RPMI7951 (cell line): ENCODE data around the gene GID8. TPM values are rescaled to one million over a fixed set of nuclear protein-coding genes. Genes with fewer than 3 reads are reported as not detected.

Experiments
- DNase-seq: peaks from one replicate; pipeline ENCODE4 v3.0.0-alpha.2; 2012; ENCODE audit warnings: low read depth
- total RNA-seq: library from RNA; depleted of rRNA; stranded (reverse); fragments of >200 nt; shearing (Covaris generic); gene quantifications from 2 replicates; pipeline ENCODE4 v1.2.3, GENCODE V29; 2014

Gene GID8
- total RNA-seq, 1 experiment from 2014 or later: 25.4 TPM

- DNase-seq: no peak
Measured at GRCh38 chr20:62969179-62969760, 31.3 kb downstream of the GID8 start.

GRCh38 chr20:62969939-62970306 lies 32.0 kb downstream of the GID8 start:
- no peak for DNase-seq

DNA sequence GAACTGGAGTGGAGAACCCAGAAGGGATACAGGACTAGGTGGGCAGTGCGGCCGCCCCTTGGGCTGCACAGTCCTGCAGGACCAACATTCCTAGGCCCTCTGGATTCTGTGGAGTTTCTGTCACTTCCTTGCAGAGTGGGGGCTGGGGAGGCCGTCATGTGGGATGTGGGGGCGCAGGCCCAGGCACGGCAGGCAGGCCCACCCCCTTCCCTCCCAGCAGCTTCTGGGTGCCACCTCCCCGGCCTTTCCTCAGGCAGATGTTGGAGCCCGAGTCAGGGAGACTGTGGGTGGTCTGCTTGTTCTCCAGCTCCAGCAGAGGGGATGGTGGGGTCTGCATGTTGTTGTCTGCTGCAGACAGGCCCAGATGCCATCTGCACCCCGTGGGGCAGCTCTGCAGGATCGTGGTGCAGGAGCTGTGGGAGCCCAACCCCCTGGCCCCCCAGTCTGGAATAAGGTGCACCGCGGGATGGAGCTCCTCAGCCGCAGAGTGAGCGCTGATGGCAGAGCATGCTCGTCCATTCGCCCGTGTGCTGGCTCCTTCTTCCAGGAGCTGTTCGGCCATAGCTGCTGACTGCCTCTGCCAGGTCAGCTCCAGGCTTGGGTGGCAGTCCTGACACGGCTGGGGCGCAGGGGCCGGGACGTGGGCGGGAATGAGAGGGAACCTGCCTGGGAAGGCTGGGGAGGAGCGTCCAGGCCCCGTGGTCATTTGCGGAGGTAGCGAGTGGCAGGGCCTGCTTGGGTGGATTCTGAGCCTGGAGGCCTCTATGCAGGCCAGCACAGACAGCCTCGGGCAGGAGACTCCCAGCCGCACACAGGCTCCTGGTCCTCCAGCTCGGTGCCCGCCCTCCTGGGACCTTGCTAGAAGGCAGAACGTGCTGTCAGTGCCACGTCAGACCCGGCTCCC lies 32.6 kb downstream of the GID8 start:
- peak; percentile 13 for DNase-seq

DNA sequence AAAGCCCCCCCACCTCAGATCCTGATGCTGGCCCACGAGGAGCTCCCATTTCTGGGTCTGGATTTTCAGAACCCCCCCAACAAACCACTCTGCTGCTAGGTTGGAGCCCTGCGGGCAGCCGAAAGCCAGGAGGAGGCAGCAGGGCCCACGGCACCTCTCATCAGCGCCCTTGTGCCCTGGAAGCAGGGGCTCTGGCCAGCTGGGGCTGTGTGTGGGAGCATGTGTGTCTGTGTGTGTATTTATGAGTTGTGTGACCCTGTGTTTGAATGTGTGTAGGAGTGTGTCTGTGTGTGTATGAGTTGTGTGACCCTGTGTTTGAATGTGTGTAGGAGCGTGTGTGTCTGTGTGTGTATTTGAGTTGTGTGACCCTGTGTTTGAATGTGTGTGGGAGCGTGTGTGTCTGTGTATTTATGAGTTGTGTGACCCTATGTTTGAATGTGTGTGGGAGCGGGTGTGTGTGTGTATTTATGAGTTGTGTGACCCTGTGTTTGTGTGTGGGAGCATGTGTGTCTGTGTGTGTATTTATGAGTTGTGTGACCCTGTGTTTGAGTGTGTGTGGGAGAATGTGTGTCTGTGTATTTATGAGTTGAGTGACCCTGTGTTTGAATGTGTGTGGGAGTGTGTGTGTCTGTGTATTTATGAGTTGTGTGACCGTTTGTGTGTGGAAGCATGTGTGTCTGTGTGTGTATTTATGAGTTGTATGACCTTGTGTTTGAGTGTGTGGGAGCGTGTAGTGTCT lies 33.4 kb downstream of the GID8 start:
- DNase-seq: no peak

DNA sequence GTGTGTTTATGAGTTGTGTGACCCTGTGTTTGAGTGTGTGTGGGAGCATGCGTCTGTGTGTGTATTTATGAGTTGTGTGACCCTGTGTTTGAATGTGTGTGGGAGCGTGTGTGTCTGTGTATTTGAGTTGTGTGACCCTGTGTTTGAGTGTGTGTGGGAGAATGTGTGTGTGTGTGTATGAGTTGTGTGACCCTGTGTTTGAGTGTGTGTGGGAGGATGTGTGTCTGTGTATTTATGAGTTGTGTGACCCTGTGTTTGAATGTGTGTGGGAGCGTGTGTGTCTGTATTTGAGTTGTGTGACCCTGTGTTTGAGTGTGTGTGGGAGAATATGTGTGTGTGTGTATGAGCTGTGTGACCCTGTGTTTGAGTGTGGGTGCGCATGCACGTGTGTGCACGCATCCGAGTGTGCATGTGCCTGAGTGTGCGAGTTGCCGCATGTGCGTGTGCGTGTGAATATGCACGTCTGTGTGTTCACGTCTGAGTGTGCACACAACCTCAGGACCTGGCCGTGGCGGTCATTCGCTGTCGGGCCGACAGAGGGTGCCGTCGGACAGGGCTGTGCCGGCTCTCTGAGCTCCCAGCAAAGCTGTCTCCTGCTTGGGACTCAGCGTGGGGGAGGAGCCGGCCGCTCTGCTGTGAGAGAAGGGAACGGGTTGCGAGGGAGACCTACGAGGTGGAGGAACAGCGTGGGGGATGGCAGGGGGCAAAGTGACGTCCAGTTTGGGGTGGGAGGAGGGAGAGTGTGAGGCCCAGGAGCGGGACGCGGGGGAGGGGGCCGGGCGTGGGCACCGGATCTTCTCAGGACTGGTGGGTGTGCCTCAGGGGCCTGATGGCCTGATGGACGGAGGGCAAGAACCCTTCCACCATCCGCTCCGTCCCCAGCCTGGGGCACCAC lies 34.2 kb downstream of the GID8 start:
- DNase-seq: peak; percentile 75

DNA sequence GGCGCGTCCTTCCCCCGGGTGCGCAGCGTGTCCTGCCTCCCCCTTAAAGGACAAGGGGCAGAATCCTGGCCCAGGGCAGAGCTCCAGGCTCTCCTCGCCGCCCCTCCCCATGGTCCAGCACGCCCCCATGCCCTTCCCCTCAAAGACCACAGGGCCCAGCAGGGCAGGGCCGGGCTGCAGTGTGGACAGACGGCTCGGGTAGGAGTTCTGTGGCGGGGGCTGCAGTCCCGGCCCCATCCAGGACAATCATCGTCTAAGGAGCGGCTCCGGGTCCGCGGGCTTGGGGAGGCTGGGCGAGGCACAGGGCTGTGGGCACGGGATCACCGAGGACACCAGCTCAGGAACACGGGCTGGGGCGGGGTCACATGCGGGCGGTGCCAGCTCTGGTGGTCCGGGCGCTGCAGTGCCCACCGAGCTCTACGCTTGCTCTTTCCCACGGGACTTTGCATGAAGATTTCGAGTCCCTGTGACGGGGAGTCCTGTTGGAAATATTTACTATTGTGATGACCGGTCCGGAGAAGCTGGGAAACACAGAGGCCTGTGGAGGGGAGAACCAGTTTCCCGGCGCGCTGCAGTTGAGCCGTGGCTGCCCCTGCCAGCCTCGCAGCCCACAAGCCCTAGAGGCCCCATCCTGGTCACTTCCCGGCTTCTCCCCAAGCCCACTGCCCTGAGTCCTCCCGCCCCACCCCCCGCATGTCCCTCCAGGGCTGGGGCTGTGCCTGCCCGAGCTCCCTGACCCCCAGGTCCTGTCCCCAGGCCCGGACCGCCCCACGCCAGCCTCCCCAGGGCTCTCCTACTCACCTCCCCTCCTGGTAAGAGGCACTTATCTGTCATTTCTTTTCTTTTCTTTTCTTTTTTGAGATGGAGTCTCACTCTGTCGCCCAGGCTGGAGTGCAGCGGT lies 35.1 kb downstream of the GID8 start:
- DNase-seq: no peak

- DNase-seq: no peak
Measured at GRCh38 chr20:62975251-62975760, 37.4 kb downstream of the GID8 start.

DNA sequence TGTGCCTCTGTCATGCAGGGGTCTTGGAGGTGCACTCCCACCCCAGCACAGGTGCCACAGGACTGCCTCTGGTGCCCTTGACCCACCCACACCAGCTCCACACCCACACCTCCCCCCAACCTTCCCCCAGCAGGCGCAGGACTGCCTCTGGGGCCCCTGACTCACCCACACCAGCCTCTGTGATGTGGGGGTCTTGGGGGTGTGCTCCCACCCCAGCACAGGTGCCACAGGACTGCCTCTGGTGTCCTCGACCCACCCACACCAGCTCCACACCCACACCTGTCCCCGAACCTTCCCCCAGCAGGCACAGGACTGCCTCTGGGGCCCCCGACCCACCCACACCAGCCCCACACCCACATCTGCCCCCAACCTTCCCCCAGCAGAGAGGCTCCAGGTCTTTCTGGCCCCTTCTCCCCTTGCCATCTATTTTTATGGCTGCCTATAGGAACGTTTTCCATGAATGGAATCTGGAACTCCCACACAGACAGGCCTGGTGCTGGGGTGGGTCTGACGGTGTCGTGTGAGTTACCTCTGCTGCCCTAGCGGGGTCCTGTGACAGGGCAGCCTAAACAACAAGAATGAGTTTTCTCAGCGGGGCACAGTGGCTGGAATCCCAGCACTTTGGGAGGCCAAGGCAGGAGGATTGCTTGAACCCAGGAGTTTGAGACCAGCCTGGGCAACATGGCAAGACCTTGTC lies 38.0 kb downstream of the GID8 start:
- DNase-seq: no peak

DNA sequence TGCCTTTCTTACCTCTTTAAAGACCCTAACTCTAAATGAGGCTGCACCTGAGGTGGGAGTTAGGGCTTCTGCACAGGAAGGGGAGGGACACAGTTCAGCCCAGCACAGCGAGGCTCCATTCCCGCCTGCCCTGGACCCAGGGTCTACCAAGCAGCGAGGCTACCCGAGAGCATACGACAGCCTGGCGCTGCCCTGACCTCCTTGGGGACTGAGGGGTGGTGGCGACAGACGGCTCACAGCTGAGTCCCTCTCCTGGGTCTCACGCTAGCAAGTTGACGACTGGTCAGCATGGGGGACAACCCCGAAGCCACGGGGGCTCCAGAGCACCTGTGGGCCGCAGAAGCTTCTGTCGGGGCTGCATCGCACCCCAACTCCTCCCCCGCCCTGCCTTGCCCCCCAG lies 38.9 kb downstream of the GID8 start:
- no peak for DNase-seq

DNA sequence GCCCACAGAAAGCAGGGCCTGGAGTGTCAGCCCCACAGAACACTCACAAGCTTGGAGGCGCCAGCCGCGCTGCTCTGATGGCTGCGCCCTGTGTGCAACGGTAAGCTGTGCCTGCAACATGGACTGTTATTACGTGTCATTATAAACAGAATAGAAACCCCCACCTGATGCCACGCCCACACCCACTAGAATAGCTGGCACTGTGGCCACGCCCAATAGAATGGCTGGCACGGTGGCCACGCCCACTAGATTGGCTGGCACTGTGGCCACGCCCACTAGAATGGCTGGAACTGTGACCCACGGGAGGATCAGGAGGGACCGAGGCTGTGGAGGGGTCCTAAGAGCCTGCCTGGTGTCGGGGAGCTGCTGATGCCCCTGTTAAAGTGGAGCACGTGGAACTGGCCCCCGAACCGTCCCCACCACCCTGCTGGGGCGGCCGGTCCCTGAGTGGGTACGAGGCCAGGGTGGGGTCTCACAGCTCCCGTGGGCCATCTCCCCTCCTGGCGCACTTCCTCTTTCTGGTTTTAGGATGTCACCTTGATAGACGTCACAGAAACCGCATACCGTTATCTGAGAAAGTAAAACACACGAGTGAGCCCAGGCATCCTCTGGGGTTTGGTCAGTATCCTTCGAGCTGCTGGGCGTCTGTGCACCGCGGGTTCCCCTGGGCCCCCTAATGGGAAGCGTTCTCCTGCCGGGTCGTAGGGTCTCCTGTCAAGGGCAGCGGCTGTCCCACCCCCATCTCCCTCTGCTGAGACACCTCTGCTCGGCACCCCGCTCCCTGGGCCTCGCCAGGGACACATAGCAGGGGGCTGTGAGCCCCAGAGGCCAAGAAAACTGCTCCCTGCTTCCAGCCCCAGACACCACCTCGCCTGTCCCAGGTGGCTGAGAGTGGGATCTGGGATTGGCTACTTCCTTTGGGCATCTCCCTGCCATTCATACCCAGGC lies 39.9 kb downstream of the GID8 start:
- DNase-seq: no peak

DNA sequence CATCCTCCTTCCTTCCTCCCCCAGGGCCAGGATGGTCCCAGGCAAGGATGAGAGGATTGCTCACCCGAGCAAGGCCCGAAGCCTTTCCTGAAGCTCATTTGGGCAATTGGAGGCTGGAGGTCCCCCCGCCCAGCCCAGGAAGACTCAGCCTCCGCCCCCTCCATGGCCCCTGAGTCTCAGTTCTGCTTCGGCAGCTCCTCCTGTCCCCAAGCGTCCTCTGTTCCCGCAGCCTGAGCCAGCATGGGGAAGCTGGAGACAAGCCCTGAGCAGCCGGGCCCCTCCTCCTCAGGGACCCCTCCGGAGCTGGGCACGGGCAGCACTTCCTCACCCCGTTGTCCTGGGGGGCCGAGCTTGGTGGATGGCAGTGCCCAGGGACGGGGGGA lies 40.6 kb downstream of the GID8 start:
- DNase-seq: no peak

DNA sequence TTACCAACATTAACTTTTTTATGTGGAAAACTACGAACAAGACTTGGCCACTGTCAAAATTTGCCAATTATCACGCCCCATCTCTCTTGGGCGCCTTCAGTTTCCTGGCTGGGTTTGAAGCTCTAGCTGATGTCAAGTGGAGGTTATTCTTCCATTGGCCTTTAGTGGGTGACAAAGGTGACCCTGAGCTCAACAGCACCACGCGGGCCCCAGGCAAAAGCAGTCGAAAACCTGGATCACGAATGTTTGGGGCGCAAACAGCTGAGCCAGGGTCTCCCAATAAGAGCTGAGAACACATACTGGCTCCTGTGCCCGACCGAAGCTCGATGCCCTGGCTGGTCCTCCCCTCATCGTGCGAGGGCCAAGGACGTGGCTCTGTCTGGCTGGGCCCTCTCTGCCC lies 41.4 kb downstream of the GID8 start:
- DNase-seq: no peak

- DNase-seq: no peak
Measured at GRCh38 chr20:62979876-62980373, 42.0 kb downstream of the GID8 start.

DNA sequence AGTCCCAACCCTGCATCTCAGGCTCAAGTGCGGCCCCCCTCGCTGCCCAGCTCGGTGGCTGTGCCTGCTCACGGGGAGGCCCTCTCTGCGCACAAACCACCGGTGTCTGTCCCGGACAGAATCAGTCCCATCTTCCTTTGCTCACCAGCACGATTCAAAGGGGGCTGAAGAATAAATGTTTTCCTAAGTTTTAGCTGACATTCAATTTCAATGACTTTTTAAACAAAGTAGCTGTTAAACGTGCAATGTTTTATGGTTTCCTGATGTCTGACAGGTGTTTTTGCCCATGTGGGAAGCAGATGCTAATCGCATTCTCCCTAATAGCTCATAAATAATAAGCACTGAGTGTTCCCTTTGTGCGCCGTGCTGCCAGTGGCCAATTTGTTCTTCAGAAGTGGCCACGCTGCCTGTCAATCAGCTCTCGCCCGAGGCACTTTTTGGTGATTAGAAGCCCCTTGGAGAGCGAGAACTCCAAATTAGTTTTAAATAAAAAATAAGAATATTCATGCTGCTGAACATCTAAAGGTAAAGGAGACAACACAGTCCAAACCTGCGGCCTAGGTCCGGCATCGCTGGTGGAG lies 42.5 kb downstream of the GID8 start:
- no peak for DNase-seq

DNA sequence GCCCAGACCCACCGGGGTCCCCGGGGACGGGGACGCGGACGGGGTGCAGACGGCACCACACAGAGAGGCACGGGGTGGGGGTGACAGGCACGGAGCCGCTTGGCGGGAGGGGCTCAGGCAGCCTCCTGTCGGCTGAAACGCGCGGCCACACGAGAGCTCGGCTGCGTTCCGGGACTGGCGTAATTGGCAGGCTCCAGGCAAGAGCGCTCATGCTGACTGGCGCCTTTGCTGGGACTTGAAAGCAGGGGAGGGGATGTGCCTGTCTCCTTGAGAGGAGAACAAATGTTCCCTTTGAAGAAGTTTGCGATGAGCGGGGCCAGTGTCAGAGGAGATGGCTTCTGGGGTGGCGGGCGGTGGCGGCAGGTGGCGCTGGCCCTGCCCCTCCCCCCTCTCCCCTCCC lies 43.0 kb downstream of the GID8 start:
- DNase-seq: no peak

- DNase-seq: no peak
Measured at GRCh38 chr20:62982124-62983075, 44.5 kb downstream of the GID8 start.

- DNase-seq: no peak
Measured at GRCh38 chr20:62983210-62983609, 45.3 kb downstream of the GID8 start.
